ENCODE measurements around the gene FTH1. TPM values are rescaled to one million over a fixed set of nuclear protein-coding genes. Genes with fewer than 3 reads are reported as not detected.
"Not testable (repeated sequence)": the region's sequence is repeated elsewhere in the genome, so short reads cannot be mapped to it uniquely, and the experiment has no call there.

FTH1 gene
- total and polyA plus RNA-seq, 4 donors = 592 to 4,630 (median 2,175) TPM

DNA sequence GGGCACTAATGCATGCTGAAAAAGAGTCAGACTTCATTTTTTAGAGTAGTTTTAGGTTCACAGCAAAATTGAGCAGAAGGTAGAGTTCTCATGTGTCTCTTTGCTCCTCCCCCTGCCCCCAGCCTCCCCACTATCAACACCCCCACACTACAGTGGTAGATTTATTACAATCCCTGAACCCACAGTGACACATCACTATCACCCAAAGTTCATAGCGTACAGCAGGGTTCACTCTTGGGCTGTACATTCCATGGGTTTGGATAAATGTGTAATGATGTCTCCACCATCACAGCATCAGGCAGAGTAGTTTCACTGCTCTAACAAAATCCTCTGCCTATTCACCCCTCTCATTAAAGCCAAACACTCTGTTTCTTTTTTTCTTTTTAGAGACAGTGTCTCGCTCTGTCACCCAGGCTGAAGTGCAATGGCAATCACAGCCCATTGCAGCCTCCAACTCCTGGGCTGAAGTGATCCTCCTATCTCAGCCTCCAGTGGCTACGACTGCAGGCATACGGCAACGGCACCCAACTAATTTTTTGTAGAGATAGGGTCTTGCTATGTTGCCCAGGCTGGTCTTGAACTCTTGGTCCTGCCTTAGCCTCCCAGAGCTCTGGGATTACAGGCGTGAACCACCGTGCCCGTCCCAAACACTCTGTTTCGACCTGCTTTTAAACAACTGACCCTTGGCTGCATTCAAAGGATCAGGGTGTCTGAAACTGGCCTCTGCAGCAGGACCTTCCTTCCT, 13.2 kb downstream of the FTH1 start (continued):
- TF ChIP-seq, protein P1, sequence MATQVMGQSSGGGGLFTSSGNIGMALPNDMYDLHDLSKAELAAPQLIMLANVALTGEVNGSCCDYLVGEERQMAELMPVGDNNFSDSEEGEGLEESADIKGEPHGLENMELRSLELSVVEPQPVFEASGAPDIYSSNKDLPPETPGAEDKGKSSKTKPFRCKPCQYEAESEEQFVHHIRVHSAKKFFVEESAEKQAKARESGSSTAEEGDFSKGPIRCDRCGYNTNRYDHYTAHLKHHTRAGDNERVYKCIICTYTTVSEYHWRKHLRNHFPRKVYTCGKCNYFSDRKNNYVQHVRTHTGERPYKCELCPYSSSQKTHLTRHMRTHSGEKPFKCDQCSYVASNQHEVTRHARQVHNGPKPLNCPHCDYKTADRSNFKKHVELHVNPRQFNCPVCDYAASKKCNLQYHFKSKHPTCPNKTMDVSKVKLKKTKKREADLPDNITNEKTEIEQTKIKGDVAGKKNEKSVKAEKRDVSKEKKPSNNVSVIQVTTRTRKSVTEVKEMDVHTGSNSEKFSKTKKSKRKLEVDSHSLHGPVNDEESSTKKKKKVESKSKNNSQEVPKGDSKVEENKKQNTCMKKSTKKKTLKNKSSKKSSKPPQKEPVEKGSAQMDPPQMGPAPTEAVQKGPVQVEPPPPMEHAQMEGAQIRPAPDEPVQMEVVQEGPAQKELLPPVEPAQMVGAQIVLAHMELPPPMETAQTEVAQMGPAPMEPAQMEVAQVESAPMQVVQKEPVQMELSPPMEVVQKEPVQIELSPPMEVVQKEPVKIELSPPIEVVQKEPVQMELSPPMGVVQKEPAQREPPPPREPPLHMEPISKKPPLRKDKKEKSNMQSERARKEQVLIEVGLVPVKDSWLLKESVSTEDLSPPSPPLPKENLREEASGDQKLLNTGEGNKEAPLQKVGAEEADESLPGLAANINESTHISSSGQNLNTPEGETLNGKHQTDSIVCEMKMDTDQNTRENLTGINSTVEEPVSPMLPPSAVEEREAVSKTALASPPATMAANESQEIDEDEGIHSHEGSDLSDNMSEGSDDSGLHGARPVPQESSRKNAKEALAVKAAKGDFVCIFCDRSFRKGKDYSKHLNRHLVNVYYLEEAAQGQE (IDR thresholded peaks at IDR 0.05) = no peak
- no peak for TF ChIP-seq YY1 (IDR thresholded peaks at IDR 0.05)

GRCh38 chr11:61953632-61954031, 13.8 kb downstream of the FTH1 start:
- H3K4me3 ChIP-seq (ENCODE audit: low read depth in 1 of 3, low read length in 3 of 3); H3K27ac ChIP-seq (ENCODE audit: low read depth in 1 of 2, low read length in 2 of 2); H3K36me3 ChIP-seq (ENCODE audit: control insufficient read depth in 4 of 4, insufficient read depth in 3 of 4, low read depth in 1 of 4, low read length in 3 of 4); H3K9me3 ChIP-seq (ENCODE audit: control insufficient read depth in 4 of 4, low read length in 3 of 4); H3K4me1 ChIP-seq (ENCODE audit: control insufficient read depth in 4 of 4, insufficient read depth in 4 of 4, low read length in 3 of 4); H3K9ac ChIP-seq (ENCODE audit: low read depth in 1 of 2, low read length in 2 of 2); DNase-seq (ENCODE audit: low spot score); H3K27me3 ChIP-seq (ENCODE audit: control insufficient read depth in 4 of 4, insufficient read depth in 4 of 4, low read length in 3 of 4): not testable (repeated sequence)
- WGBS = 95% methylated on average over 5 of the region's 5 CpGs

DNA sequence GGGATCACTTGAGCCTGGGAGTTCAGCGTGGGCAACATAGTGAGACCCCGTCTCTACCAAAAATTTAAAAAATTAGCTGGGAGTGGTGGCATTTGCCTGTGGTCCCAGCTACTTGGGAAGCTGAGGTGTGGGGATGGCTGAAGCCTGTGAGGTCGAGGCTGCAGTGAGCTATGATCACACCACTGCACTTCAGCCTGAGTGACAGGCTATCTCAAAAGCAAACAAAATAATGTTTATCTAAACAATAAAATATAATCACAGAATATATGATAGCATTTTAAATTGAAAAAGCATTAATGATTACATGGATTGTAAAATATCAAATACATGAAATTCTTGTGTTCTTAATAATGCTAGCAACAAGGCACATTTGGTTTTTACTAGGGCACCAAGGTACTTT, 14.6 kb downstream of the FTH1 start:
- WGBS = 86% methylated on average over 3 of the region's 3 CpGs
- Histone ChIP-seq H3K9ac (ENCODE audit: low read depth in 1 of 2, low read length in 2 of 2) (no peak overlapping the region), H3K9me3 (ENCODE audit: control insufficient read depth in 4 of 4, low read length in 3 of 4) (no peaks in the 10 kb centered on the region), H3K4me1 (ENCODE audit: control insufficient read depth in 4 of 4, insufficient read depth in 4 of 4, low read length in 3 of 4) (peaks cover 0 to 8% (median 6%) of the 10 kb centered on the region in 4 donors), H3K4me3 (ENCODE audit: low read depth in 1 of 3, low read length in 3 of 3) (no peak overlapping the region), H3K27ac (ENCODE audit: low read depth in 1 of 2, low read length in 2 of 2) (no peak overlapping the region), H3K27me3 (ENCODE audit: control insufficient read depth in 4 of 4, insufficient read depth in 4 of 4, low read length in 3 of 4) (no peaks in the 10 kb centered on the region), H3K36me3 (ENCODE audit: control insufficient read depth in 4 of 4, insufficient read depth in 3 of 4, low read depth in 1 of 4, low read length in 3 of 4) (no peaks in the 10 kb centered on the region)
- no peak for DNase-seq (ENCODE audit: low spot score)
- no peak for TF ChIP-seq HNF4A (conservative IDR thresholded peaks at IDR 0.05)

DNA sequence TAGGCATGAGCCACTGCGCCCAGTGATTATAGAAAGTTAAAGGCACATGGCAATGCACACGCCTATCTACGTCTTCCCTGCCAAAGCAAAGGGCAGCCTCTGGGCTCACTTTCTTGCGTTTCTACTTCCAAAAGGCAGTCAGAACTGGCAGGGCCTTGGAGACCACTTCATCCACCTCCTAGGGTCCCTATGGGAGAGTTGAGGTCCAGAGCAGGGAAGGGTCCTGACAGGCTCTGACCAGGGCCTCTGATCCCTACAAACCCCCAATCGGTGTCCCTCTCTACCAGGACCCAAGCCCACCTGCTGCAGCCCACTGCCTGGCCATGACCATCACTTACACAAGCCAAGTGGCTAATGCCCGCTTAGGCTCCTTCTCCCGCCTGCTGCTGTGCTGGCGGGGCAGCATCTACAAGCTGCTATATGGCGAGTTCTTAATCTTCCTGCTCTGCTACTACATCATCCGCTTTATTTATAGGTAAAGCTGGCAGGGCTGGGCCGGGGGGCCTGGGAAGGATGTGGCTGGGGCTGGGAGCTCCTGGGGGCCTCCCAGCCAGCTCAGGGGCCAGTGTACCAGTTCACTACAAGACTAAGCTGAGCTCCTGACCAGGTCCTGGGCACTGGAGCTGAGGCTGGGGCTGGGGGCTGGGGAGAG, 15.8 kb downstream of the FTH1 start:
- TF ChIP-seq HNF4A (conservative IDR thresholded peaks at IDR 0.05) (no peak), HNF4G (IDR thresholded peaks at IDR 0.05) (no peak), JUND (IDR thresholded peaks at IDR 0.05) (no peak), TAF1 (conservative IDR thresholded peaks at IDR 0.05) (no peak), GABPA (IDR thresholded peaks at IDR 0.05 in 1 of 2, conservative IDR thresholded peaks at IDR 0.05 in 1 of 2) (no peak)
- H3K9ac ChIP-seq (ENCODE audit: low read depth in 1 of 2, low read length in 2 of 2) = no peak overlapping the region
- H3K4me3 ChIP-seq (ENCODE audit: low read depth in 1 of 3, low read length in 3 of 3) = no peak overlapping the region
- no peak overlapping the region for H3K27ac ChIP-seq (ENCODE audit: low read depth in 1 of 2, low read length in 2 of 2)
- no peaks in the 10 kb centered on the region for H3K36me3 ChIP-seq (ENCODE audit: control insufficient read depth in 4 of 4, insufficient read depth in 3 of 4, low read depth in 1 of 4, low read length in 3 of 4)
- peaks cover 0 to 8% (median 6%) of the 10 kb centered on the region in 4 donors for H3K4me1 ChIP-seq (ENCODE audit: control insufficient read depth in 4 of 4, insufficient read depth in 4 of 4, low read length in 3 of 4)
- no peak for DNase-seq (ENCODE audit: low spot score)
- no peaks in the 10 kb centered on the region for H3K9me3 ChIP-seq (ENCODE audit: control insufficient read depth in 4 of 4, low read length in 3 of 4)
- H3K27me3 ChIP-seq (ENCODE audit: control insufficient read depth in 4 of 4, insufficient read depth in 4 of 4, low read length in 3 of 4) = no peaks in the 10 kb centered on the region
- WGBS = 96% methylated on average over 11 of the region's 11 CpGs
